ENCODE data around the gene UPB1.

GRCh38 chr22:24494528-24495364 is at the start of gene UPB1:
- TF ChIP-seq EZH2phosphoT487 (IDR thresholded peaks at IDR 0.05; ENCODE audit: low read length) (no peak), CTCF (IDR thresholded peaks at IDR 0.05; ENCODE audit: low read length) (no peak), EZH2 (optimal IDR thresholded peaks at IDR 0.05; ENCODE audit: low read depth, low read length) (no peak)
